Large intestine (tissue), 3 donors: Measurements from ENCODE around the gene PPIP5K2. TPM values are rescaled to one million over a fixed set of nuclear protein-coding genes. Genes with fewer than 3 reads are reported as not detected.
"Not testable (repeated sequence)": the region's sequence is repeated elsewhere in the genome, so short reads cannot be mapped to it uniquely, and the experiment has no call there.

Experiments used
- DNase-seq, 2 donors: peaks; one replicate each; pipeline versions ENCODE4 v3.0.0 to v3.0.0-alpha.2; 2013
- H3K27ac ChIP-seq: one replicate; pipeline ENCODE4 v1.5.1; 2013; ENCODE audit warnings: low read length
- H3K27me3 ChIP-seq: 2 replicates; pipeline ENCODE4 v1.6.1; 2013; ENCODE audit warnings: low read length; ENCODE audit not compliant: control insufficient read depth, insufficient read depth
- H3K36me3 ChIP-seq: 2 replicates; pipeline ENCODE4 v1.6.1; 2013; ENCODE audit warnings: low read length; ENCODE audit not compliant: control insufficient read depth, insufficient read depth
- H3K4me1 ChIP-seq: one replicate; pipeline ENCODE4 v1.6.1; 2013; ENCODE audit warnings: low read length; ENCODE audit not compliant: control insufficient read depth, insufficient read depth
- H3K4me3 ChIP-seq: one replicate; pipeline ENCODE4 v1.5.1; 2013; ENCODE audit warnings: low read length
- H3K9me3 ChIP-seq: one replicate; pipeline ENCODE4 v1.6.1; 2013; ENCODE audit warnings: mild to moderate bottlenecking, low read depth, low read length, moderate library complexity; ENCODE audit not compliant: control insufficient read depth
- WGBS: methylation state at CpG from one replicate; pipeline ENCODE4 v1.1.5; 2013; ENCODE audit warnings: low lambda C conversion rate; ENCODE audit not compliant: insufficient coverage; 5-methylcytosine and 5-hydroxymethylcytosine counted together
- polyA plus RNA-seq: library from polyadenylated mRNA; unstranded; fragments of 120-200 nt; gene quantifications from one replicate; pipeline ENCODE4 v1.2.1, GENCODE V29; 2013

PPIP5K2 gene
- polyA plus RNA-seq, 1 donor, result 53.4 TPM

GRCh38 chr5:103139264-103139865 is 19.3 kb downstream of the PPIP5K2 start:
- no CpG with 5 or more reads among the region's 2 CpGs for WGBS
- DNase-seq, result peak; percentile 52 to 60
- no peaks in the 10 kb centered on the region for H3K4me1 ChIP-seq
- H3K9me3 ChIP-seq, result peaks cover 13% of the 10 kb centered on the region
- no peaks in the 10 kb centered on the region for H3K27me3 ChIP-seq
- no peak overlapping the region for H3K4me3 ChIP-seq
- H3K36me3 ChIP-seq, result peaks cover 8% of the 10 kb centered on the region
- H3K27ac ChIP-seq, result no peak overlapping the region

GRCh38 chr5:103142132-103142531 is 22.0 kb downstream of the PPIP5K2 start:
- DNase-seq, H3K27me3 ChIP-seq, H3K4me3 ChIP-seq, H3K36me3 ChIP-seq, H3K4me1 ChIP-seq, H3K27ac ChIP-seq: not testable (repeated sequence)
- WGBS, result no CpG with 5 or more reads among the region's 25 CpGs
- H3K9me3 ChIP-seq, result peaks cover 13% of the 10 kb centered on the region

GRCh38 chr5:103145196-103145595 is 25.1 kb downstream of the PPIP5K2 start:
- Histone ChIP-seq H3K9me3 (peaks cover 13% of the 10 kb centered on the region), H3K4me1 (no peaks in the 10 kb centered on the region), H3K27me3 (no peaks in the 10 kb centered on the region), H3K36me3 (peaks cover 3% of the 10 kb centered on the region), H3K4me3 (no peak overlapping the region), H3K27ac (no peak overlapping the region)
- no peak for DNase-seq

- H3K4me3 ChIP-seq, result no peak overlapping the region
Observed at GRCh38 chr5:103148213-103148612, 28.1 kb downstream of the PPIP5K2 start.

GRCh38 chr5:103151156-103151555 is 31.1 kb downstream of the PPIP5K2 start:
- DNase-seq, result no peak
- H3K9me3 ChIP-seq, result no peaks in the 10 kb centered on the region
- no peaks in the 10 kb centered on the region for H3K4me1 ChIP-seq
- H3K4me3 ChIP-seq, result no peak overlapping the region
- H3K36me3 ChIP-seq, result peaks cover 11% of the 10 kb centered on the region
- H3K27me3 ChIP-seq, result no peaks in the 10 kb centered on the region
- WGBS, result no CpG with 5 or more reads among the region's 1 CpG
- no peak overlapping the region for H3K27ac ChIP-seq

More at GRCh38 chr5:103148213-103148612, 28.1 kb downstream of the PPIP5K2 start:
- no CpG with 5 or more reads among the region's 1 CpG for WGBS
- H3K9me3 ChIP-seq, result no peaks in the 10 kb centered on the region
- H3K27me3 ChIP-seq, result no peaks in the 10 kb centered on the region
- peaks cover 6% of the 10 kb centered on the region for H3K36me3 ChIP-seq
- no peaks in the 10 kb centered on the region for H3K4me1 ChIP-seq
- no peak overlapping the region for H3K27ac ChIP-seq
- DNase-seq, result no peak

- H3K36me3 ChIP-seq, result peaks cover 23% of the 10 kb centered on the region
- no peaks in the 10 kb centered on the region for H3K27me3 ChIP-seq
- no peak overlapping the region for H3K27ac ChIP-seq
- no peaks in the 10 kb centered on the region for H3K4me1 ChIP-seq
- H3K9me3 ChIP-seq, result no peaks in the 10 kb centered on the region
- no peak for DNase-seq
- no peak overlapping the region for H3K4me3 ChIP-seq
Observed at GRCh38 chr5:103166706-103167105, 46.6 kb downstream of the PPIP5K2 start.

GRCh38 chr5:103174147-103174546 is 54.0 kb downstream of the PPIP5K2 start:
- no CpG with 5 or more reads among the region's 1 CpG for whole genome bisulfite sequencing
- Histone ChIP-seq H3K36me3 (peaks cover 4% of the 10 kb centered on the region), H3K4me3 (no peak overlapping the region), H3K4me1 (no peaks in the 10 kb centered on the region), H3K9me3 (no peaks in the 10 kb centered on the region), H3K27ac (peak overlapping the region; percentile 0), H3K27me3 (no peaks in the 10 kb centered on the region)
- DNase-seq, result no peak

GRCh38 chr5:103177543-103177942 is 57.4 kb downstream of the PPIP5K2 start:
- WGBS, result 76% methylated on average over 3 of the region's 4 CpGs
- H3K27me3 ChIP-seq, result no peaks in the 10 kb centered on the region
- no peaks in the 10 kb centered on the region for H3K4me1 ChIP-seq
- H3K27ac ChIP-seq, result no peak overlapping the region
- H3K36me3 ChIP-seq, result peaks cover 10% of the 10 kb centered on the region
- DNase-seq, result no peak
- H3K9me3 ChIP-seq, result no peaks in the 10 kb centered on the region
- H3K4me3 ChIP-seq, result no peak overlapping the region

GRCh38 chr5:103178167-103178566 is 58.1 kb downstream of the PPIP5K2 start:
- no CpG with 5 or more reads among the region's 2 CpGs for WGBS
- Histone ChIP-seq H3K36me3 (peaks cover 10% of the 10 kb centered on the region), H3K4me3 (no peak overlapping the region), H3K4me1 (no peaks in the 10 kb centered on the region), H3K27ac (no peak overlapping the region), H3K9me3 (no peaks in the 10 kb centered on the region), H3K27me3 (no peaks in the 10 kb centered on the region)
- no peak for DNase-seq

GRCh38 chr5:103186152-103186551 is 66.1 kb downstream of the PPIP5K2 start:
- Histone ChIP-seq H3K9me3 (no peaks in the 10 kb centered on the region), H3K36me3 (peaks cover 30% of the 10 kb centered on the region), H3K27me3 (no peaks in the 10 kb centered on the region), H3K4me1 (no peaks in the 10 kb centered on the region), H3K4me3 (no peak overlapping the region), H3K27ac (no peak overlapping the region)
- no CpG with 5 or more reads among the region's 8 CpGs for WGBS
- no peak for DNase-seq

- peaks cover 26% of the 10 kb centered on the region for H3K36me3 ChIP-seq
- no peak overlapping the region for H3K4me3 ChIP-seq
- H3K27ac ChIP-seq, result no peak overlapping the region
- no peaks in the 10 kb centered on the region for H3K4me1 ChIP-seq
- no CpG with 5 or more reads among the region's 1 CpG for WGBS
- no peaks in the 10 kb centered on the region for H3K27me3 ChIP-seq
- no peak for DNase-seq
- no peaks in the 10 kb centered on the region for H3K9me3 ChIP-seq
Observed at GRCh38 chr5:103188436-103188835, 68.3 kb downstream of the PPIP5K2 start.
